Natural killer cell (primary cell): ENCODE data around the gene PHACTR1. TPM values are rescaled to one million over a fixed set of nuclear protein-coding genes. Genes with fewer than 3 reads are reported as not detected.

Source experiments
- ATAC-seq, 3 donors: fragments of 150-1000 bp in 2 of 3; fragments of 200-7000 bp in 1 of 3; cut with Tn5 transposase; 1 replicate in 1 of 3; 2 replicates in 2 of 3; pipeline ENCODE4 v1.10.0; 2021; ENCODE audit warnings: mild to moderate bottlenecking in 2 of 3, moderate library complexity in 2 of 3
- DNase-seq, 2 donors: peaks; one replicate each; pipeline versions ENCODE4 v3.0.0 to v3.0.0-alpha.2; 2013 to 2021; ENCODE audit warnings: mixed read lengths in 1 of 2
- H3K27ac ChIP-seq: one replicate; pipeline ENCODE4 v1.5.1; 2013; ENCODE audit warnings: mild to moderate bottlenecking, low read length
- H3K27me3 ChIP-seq: one replicate; pipeline ENCODE4 v1.6.1; 2013; ENCODE audit warnings: low read length; ENCODE audit not compliant: control insufficient read depth, insufficient read depth
- H3K36me3 ChIP-seq: one replicate; pipeline ENCODE4 v1.6.1; 2013; ENCODE audit warnings: low read length; ENCODE audit not compliant: control insufficient read depth, insufficient read depth
- H3K4me1 ChIP-seq: one replicate; pipeline ENCODE4 v1.6.1; 2013; ENCODE audit warnings: low read length; ENCODE audit not compliant: control insufficient read depth, insufficient read depth
- H3K4me3 ChIP-seq: one replicate; pipeline ENCODE4 v1.5.1; 2013; ENCODE audit warnings: low read length
- H3K9me3 ChIP-seq: one replicate; pipeline ENCODE4 v1.6.1; 2013; ENCODE audit warnings: low read length; ENCODE audit not compliant: control insufficient read depth, insufficient read depth
- H3K27ac Mint-ChIP-seq, 2 donors: one replicate each; pipeline ENCODE4 v1.8.0; 2022; ENCODE audit warnings: mild to moderate bottlenecking in 2 of 2, mixed read lengths in 2 of 2, moderate library complexity in 1 of 2
- H3K27me3 Mint-ChIP-seq, 2 donors: one replicate each; pipeline ENCODE4 v1.8.0; 2022; ENCODE audit warnings: low read depth in 2 of 2, mixed read lengths in 2 of 2
- H3K36me3 Mint-ChIP-seq: one replicate; pipeline ENCODE4 v1.8.0; 2022; ENCODE audit warnings: mixed read lengths
- H3K4me1 Mint-ChIP-seq, 2 donors: one replicate each; pipeline ENCODE4 v1.8.0; 2022; ENCODE audit warnings: mixed read lengths in 2 of 2
- H3K4me3 Mint-ChIP-seq: one replicate; pipeline ENCODE4 v1.8.0; 2022; ENCODE audit warnings: mild to moderate bottlenecking, moderate library complexity, mixed read lengths
- H3K9me3 Mint-ChIP-seq, 2 donors: one replicate each; pipeline ENCODE4 v1.8.0; 2022; ENCODE audit warnings: mixed read lengths in 2 of 2
- WGBS: methylation state at CpG from one replicate; pipeline ENCODE4 v1.1.7; 2013; ENCODE audit warnings: missing lambda C conversion rate; ENCODE audit not compliant: insufficient coverage; 5-methylcytosine and 5-hydroxymethylcytosine counted together
- intact Hi-C: fragments of 100-400 bp; cut with micrococcal nuclease; formaldehyde crosslinking; loops from one replicate; pipeline ENCODE4 v1.14.2; 2022
- total RNA-seq, 4 donors: library from RNA; stranded (reverse); fragments of 120-200 nt in 1 of 4; gene quantifications; one replicate each; pipeline versions ENCODE4 v1.2.3 to v1.2.4, GENCODE V29; 2013 to 2022
- TF ChIP-seq, protein P1 (sequence below): fragments of 200-600 bp; IDR thresholded peaks from one replicate; pipeline ENCODE4 v1.8.0; 2022; ENCODE audit warnings: antibody characterized with exemption

The PHACTR1 gene
- total RNA-seq, 3 donors from 2014 or later (not counting 1 experiment from before 2014, with no cell fraction given): 5.2 to 19.0 (median 5.4) TPM

DNA sequence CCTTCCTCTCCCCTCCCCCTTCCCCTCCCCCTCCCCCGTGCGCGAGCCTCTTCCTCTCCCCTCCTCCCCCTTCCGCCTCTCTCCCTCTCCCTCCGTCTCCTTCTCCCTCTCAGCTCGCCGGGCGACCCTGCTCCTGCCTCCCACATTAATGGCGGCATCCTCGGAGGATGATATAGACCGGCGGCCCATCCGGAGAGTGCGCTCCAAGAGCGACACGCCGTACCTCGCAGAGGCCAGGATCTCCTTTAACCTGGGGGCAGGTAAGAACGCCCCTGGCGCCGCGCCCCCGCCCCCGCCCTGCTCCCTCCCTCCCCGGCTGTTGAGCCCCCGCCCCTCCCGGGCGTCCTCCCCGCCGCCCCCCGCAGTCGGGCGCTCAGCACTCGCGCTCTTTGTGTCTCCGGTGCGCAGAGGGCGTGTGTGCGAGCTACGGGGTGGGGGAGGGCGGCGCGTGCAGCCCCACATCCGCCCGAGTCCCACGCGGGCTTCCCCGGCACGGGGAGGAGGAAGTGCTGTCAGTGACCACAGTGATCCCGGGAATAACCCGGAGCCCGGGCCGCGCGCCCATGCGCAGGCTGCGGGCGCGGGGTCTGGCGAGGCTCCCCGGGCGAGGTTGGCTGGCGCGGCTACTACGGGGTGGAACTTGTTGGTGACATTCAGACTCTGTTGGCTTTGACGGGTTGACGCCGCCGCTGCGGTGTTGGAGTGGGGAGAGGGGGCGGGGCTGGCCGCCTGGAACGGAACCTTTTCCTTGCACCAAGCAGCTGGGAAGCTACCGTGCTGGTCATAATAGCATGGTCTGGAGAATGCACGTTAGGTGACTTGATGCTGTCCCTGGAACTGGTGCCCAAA lies 33.2 kb downstream of the PHACTR1 start:
- Mint-ChIP-seq H3K4me3 (no peak overlapping the region), H3K36me3 (no peaks in the 10 kb centered on the region), H3K27ac (no peak overlapping the region), H3K9me3 (peaks cover 3 to 7% of the 10 kb centered on the region in 2 donors), H3K4me1 (peaks cover 0 to 5% of the 10 kb centered on the region in 2 donors), H3K27me3 (peaks cover 34 to 66% of the 10 kb centered on the region in 2 donors)
- Histone ChIP-seq H3K4me1 (no peaks in the 10 kb centered on the region), H3K9me3 (no peaks in the 10 kb centered on the region), H3K27me3 (peaks cover 24% of the 10 kb centered on the region), H3K4me3 (no peak overlapping the region), H3K36me3 (no peaks in the 10 kb centered on the region), H3K27ac (no peak overlapping the region)
- intact Hi-C loops: no loop called here
- ATAC-seq (no peak), DNase-seq (no peak)
- TF ChIP-seq, protein P1, sequence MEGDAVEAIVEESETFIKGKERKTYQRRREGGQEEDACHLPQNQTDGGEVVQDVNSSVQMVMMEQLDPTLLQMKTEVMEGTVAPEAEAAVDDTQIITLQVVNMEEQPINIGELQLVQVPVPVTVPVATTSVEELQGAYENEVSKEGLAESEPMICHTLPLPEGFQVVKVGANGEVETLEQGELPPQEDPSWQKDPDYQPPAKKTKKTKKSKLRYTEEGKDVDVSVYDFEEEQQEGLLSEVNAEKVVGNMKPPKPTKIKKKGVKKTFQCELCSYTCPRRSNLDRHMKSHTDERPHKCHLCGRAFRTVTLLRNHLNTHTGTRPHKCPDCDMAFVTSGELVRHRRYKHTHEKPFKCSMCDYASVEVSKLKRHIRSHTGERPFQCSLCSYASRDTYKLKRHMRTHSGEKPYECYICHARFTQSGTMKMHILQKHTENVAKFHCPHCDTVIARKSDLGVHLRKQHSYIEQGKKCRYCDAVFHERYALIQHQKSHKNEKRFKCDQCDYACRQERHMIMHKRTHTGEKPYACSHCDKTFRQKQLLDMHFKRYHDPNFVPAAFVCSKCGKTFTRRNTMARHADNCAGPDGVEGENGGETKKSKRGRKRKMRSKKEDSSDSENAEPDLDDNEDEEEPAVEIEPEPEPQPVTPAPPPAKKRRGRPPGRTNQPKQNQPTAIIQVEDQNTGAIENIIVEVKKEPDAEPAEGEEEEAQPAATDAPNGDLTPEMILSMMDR: no peak
- 6% methylated on average over 71 of the region's 75 CpGs for WGBS

DNA sequence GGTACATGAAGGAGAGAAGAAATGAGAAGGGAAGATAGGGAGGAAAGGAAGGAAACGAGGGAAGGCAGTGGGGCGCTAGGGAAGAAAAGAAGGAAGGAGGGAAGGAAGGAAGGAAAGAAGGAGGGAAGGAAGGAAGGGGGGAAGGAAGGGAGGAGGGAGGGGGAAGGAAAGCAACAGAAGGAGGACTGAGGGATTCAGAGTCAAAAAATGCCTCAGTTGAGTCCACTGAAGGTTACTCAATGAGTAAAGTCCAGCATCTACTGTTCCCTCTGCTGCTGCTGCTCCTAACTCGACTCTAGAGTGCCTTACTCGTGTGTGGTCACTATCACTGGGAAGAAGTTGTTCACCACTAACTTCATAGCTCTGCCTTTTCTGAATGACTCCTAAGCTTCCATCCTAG lies 33.8 kb downstream of the PHACTR1 start:
- H3K4me1 ChIP-seq: no peaks in the 10 kb centered on the region
- peaks cover 0 to 5% of the 10 kb centered on the region in 2 donors for H3K4me1 Mint-ChIP-seq
- no peaks in the 10 kb centered on the region for H3K36me3 ChIP-seq
- TF ChIP-seq, protein P1: no peak
- 22% methylated on average over 4 of the region's 4 CpGs for WGBS
- no peak overlapping the region for H3K4me3 ChIP-seq
- H3K9me3 ChIP-seq: no peaks in the 10 kb centered on the region
- peaks cover 31 to 60% of the 10 kb centered on the region in 2 donors for H3K27me3 Mint-ChIP-seq
- intact Hi-C loops: no loop called here
- H3K36me3 Mint-ChIP-seq: no peaks in the 10 kb centered on the region
- no peak overlapping the region for H3K27ac Mint-ChIP-seq
- no peak overlapping the region for H3K27ac ChIP-seq
- DNase-seq: no peak
- no peak for ATAC-seq
- H3K9me3 Mint-ChIP-seq: peaks cover 3 to 6% of the 10 kb centered on the region in 2 donors
- H3K4me3 Mint-ChIP-seq: no peak overlapping the region
- peaks cover 26% of the 10 kb centered on the region for H3K27me3 ChIP-seq

DNA sequence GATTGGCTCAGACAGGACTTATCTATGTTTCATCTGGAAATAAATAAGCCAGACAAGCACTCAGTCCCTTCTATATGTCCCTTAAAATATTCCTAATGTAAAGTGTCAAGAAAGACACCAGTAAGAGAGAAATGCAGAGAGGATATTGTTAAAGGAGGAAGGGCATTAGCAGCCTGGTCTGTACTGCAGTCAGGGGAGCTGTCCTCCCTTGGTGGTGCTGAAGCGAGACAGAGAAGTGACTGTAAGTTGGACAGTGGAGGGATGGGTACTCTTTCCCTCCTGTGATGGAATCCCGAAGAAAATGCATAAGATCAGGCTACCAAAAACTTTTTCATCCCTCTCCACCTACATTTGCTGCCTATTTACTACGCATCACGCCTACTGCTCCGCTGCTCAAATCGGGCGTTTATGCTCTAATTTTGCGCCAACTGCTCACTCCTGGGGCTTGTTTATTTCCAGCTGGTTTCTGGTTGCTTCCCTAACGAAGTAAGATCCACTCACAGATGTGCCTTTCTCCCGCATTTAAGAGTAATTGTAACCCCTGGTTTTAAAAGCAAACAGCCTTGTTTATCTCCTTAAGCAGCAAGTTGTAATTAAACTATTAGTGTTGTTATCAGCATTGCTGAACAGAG lies 35.2 kb downstream of the PHACTR1 start:
- peaks cover 28 to 55% of the 10 kb centered on the region in 2 donors for H3K27me3 Mint-ChIP-seq
- no peak overlapping the region for H3K27ac Mint-ChIP-seq
- H3K36me3 ChIP-seq: no peaks in the 10 kb centered on the region
- peaks cover 27% of the 10 kb centered on the region for H3K27me3 ChIP-seq
- peak in 1 of 3 donors; percentile 42 for ATAC-seq
- 33% methylated on average over 10 of the region's 10 CpGs for WGBS
- no peaks in the 10 kb centered on the region for H3K9me3 ChIP-seq
- H3K4me1 ChIP-seq: no peaks in the 10 kb centered on the region
- intact Hi-C loops: no loop called here
- peaks cover 0 to 5% of the 10 kb centered on the region in 2 donors for H3K4me1 Mint-ChIP-seq
- TF ChIP-seq, protein P1: no peak
- DNase-seq: peak in 1 of 2 donors; percentile 18
- H3K9me3 Mint-ChIP-seq: peaks cover 3 to 6% of the 10 kb centered on the region in 2 donors
- no peak overlapping the region for H3K4me3 Mint-ChIP-seq
- H3K36me3 Mint-ChIP-seq: no peaks in the 10 kb centered on the region
- H3K4me3 ChIP-seq: no peak overlapping the region
- no peak overlapping the region for H3K27ac ChIP-seq
